Dermis blood vessel endothelial cell (primary cell): Measurements from ENCODE around the gene IL6R. TPM values are rescaled to one million over a fixed set of nuclear protein-coding genes. Genes with fewer than 3 reads are reported as not detected.

Source experiments
- total RNA-seq: library from RNA; depleted of rRNA; stranded (reverse); fragments of >200 nt; gene quantifications from 2 replicates; pipeline ENCODE4 v1.2.3, GENCODE V29; 2014

Gene IL6R
- total RNA-seq, 1 donor from 2014 or later, result 23.3 TPM

Other genes with a start within 250 kb of the IL6R start
- 707 and 1,476 TPM in 2 replicates for gene TPM3, start 213.2 kb upstream of the IL6R start, total RNA-seq
- not detected in 2 replicates for gene CFAP141, start 199.0 kb upstream of the IL6R start, total RNA-seq
- gene UBAP2L, start 184.4 kb upstream of the IL6R start, total RNA-seq, result 47.8 and 97.6 TPM in 2 replicates
- 69.9 and 99.0 TPM in 2 replicates for gene HAX1, start 132.7 kb upstream of the IL6R start, total RNA-seq
- gene AQP10, start 84.2 kb upstream of the IL6R start, total RNA-seq, result not detected in 2 replicates
- gene ATP8B2, start 79.8 kb upstream of the IL6R start, total RNA-seq, result 90.0 and 108 TPM in 2 replicates
- 5.3 and 6.0 TPM in 2 replicates for gene TDRD10, start 96.9 kb downstream of the IL6R start, total RNA-seq
- gene SHE, start 97.1 kb downstream of the IL6R start, total RNA-seq, result 108 and 177 TPM in 2 replicates
- gene UBE2Q1, start 153.3 kb downstream of the IL6R start, total RNA-seq, result 41.7 and 58.8 TPM in 2 replicates
- under 0.01 TPM in 1 of 2 replicates, not detected in the other for gene CHRNB2, start 162.4 kb downstream of the IL6R start, total RNA-seq
- 85.4 and 108 TPM in 2 replicates for gene ADAR, start 202.8 kb downstream of the IL6R start, total RNA-seq